Measurements from ENCODE around the gene PHRF1.

Gene PHRF1

DNA sequence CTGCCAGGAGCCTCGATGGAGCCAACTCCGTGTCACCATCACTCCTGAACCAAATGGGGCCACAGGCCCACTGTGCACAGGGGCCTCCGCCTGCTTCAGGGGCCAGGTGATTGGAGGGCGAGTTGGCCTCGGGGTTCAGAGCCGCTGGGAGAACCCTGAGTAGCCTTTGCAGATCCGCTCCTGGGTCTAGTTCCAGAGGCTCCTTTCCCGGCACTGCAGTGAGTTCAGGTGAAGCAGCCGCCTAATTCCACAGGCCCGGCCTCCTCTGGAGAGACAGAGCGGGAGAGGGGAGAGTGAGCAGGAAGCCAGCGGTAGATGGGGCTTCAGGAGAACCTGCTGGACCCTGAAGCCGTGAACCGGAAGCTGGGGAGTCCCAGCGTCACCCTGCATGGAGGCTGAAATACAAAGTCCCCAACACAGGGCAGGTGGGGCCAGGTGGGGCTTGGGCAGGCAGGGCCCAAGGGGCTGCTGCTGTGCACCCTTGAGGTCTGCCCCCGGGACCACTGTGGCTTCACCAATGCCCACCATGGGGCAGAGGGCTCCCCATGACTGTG is 83.3 kb downstream of the PHRF1 start:
- no peak for DNase-seq

- no peak for DNase-seq
Observed at GRCh38 chr11:660281-660680, 84.0 kb downstream of the PHRF1 start.

- no peak for DNase-seq
Observed at GRCh38 chr11:660681-661444, 84.6 kb downstream of the PHRF1 start.

All from CD4-positive, alpha-beta T cell treated with Interleukin-15 for 1 hour (primary cell).